ENCODE data around the gene B4GALT3. TPM values are rescaled to one million over a fixed set of nuclear protein-coding genes. Genes with fewer than 3 reads are reported as not detected.

The B4GALT3 gene
- total RNA-seq, 2 experiments from 2014 or later = 40.5 to 51.8 TPM

DNA sequence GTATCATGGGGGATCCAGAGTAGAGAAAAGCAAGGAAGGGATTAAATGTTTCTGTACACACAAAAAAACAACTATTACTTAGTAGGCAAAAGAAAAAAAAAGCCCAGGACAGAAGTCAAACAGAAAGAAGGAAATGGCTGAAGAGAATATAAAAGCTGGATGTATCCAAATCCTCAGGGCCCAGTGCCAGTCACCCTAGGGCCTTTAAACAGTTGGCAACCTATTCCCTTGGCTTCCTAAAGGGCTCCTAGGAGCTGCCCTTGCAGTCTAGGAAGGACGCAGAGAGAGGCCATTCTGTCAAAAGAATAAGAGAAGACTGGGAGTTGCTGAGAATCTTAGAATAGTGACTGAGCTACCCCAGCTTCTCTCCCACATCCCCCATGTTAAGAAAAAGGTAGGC, 5.0 kb downstream of the B4GALT3 start:
- ChIA-PET CTCF (interaction anchor here (0.7 to 0.9 kb wide), 3 partner anchors 8 to 31 kb away, joined by 3 to 7 read pairs (median 6); partner anchors contain the start of gene UFC1), POLR2A (no interaction called here)
- peaks cover 41% of the 10 kb centered on the region for H3K36me3 Mint-ChIP-seq (ENCODE audit: low read depth)
- no peak overlapping the region for H3K4me3 Mint-ChIP-seq
- H3K9me3 Mint-ChIP-seq (ENCODE audit: low read depth) = no peaks in the 10 kb centered on the region
- no peak for ATAC-seq
- peaks cover 34% of the 10 kb centered on the region for H3K4me1 Mint-ChIP-seq
- intact Hi-C loops (cut with DNase I, micrococcal nuclease) = no loop called here
- peak overlapping the region; percentile 51 for H3K27ac Mint-ChIP-seq
- no peaks in the 10 kb centered on the region for H3K27me3 Mint-ChIP-seq
- no peak for DNase-seq

DNA sequence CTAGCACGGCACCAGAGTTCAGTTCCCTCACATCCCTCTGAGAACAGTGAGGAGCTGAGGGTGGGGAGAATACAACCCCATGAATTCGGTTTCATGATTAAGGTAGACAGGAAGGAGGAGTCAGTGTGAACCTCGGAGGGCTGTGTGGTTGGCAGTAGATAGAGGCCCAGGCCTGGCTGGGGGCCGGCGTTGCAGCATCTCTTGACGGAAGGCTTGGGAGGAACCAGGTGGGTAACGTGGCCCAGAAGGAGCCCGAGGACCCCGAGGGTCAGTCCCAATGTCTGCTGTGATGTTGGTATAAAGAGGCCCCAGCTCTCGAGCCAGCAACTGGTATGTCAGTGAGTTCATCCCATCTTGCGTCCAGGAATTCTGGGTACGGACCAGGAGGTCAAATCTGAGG, 5.6 kb downstream of the B4GALT3 start:
- Mint-ChIP-seq H3K27ac (no peak overlapping the region), H3K4me3 (no peak overlapping the region), H3K4me1 (peaks cover 38% of the 10 kb centered on the region), H3K27me3 (no peaks in the 10 kb centered on the region), H3K9me3 (ENCODE audit: low read depth) (no peaks in the 10 kb centered on the region), H3K36me3 (ENCODE audit: low read depth) (peaks cover 41% of the 10 kb centered on the region)
- no peak for DNase-seq
- intact Hi-C loops (cut with DNase I, micrococcal nuclease) = no loop called here
- ChIA-PET POLR2A (interaction anchor here (0.6 kb wide), 1 partner anchor 12 kb away, joined by 3 read pairs; the partner anchor contains the start of gene USP21), CTCF (interaction anchor here (0.9 to 1.4 kb wide), 5 partner anchors 8 to 111 kb away, joined by 3 to 7 read pairs (median 3); partner anchors contain the start of gene TOMM40L)
- ATAC-seq = no peak

- H3K27ac Mint-ChIP-seq = no peak overlapping the region
- H3K27me3 Mint-ChIP-seq = no peaks in the 10 kb centered on the region
- no peak overlapping the region for H3K4me3 Mint-ChIP-seq
- ATAC-seq (no peak), DNase-seq (no peak)
- POLR2A ChIA-PET = no interaction called here
- intact Hi-C loops (cut with DNase I, micrococcal nuclease) = no loop called here
- CTCF ChIA-PET = interaction anchor here (0.6 to 1.5 kb wide), 8 partner anchors 9 to 110 kb away, joined by 3 to 8 read pairs (median 3); partner anchors contain the start of gene TOMM40L
- peaks cover 37% of the 10 kb centered on the region for H3K36me3 Mint-ChIP-seq (ENCODE audit: low read depth)
- peaks cover 34% of the 10 kb centered on the region for H3K4me1 Mint-ChIP-seq
- no peaks in the 10 kb centered on the region for H3K9me3 Mint-ChIP-seq (ENCODE audit: low read depth)
Observed at GRCh38 chr1:161171191-161171590, 6.1 kb downstream of the B4GALT3 start.

GRCh38 chr1:161168906-161169305, 8.4 kb downstream of the B4GALT3 start:
- POLR2A ChIA-PET = interaction anchor here (0.7 kb wide), 1 partner anchor 119 kb away, joined by 4 read pairs; no protein-coding TSS in a partner anchor
- peak overlapping the region; percentile 47 for H3K4me3 Mint-ChIP-seq

DNA sequence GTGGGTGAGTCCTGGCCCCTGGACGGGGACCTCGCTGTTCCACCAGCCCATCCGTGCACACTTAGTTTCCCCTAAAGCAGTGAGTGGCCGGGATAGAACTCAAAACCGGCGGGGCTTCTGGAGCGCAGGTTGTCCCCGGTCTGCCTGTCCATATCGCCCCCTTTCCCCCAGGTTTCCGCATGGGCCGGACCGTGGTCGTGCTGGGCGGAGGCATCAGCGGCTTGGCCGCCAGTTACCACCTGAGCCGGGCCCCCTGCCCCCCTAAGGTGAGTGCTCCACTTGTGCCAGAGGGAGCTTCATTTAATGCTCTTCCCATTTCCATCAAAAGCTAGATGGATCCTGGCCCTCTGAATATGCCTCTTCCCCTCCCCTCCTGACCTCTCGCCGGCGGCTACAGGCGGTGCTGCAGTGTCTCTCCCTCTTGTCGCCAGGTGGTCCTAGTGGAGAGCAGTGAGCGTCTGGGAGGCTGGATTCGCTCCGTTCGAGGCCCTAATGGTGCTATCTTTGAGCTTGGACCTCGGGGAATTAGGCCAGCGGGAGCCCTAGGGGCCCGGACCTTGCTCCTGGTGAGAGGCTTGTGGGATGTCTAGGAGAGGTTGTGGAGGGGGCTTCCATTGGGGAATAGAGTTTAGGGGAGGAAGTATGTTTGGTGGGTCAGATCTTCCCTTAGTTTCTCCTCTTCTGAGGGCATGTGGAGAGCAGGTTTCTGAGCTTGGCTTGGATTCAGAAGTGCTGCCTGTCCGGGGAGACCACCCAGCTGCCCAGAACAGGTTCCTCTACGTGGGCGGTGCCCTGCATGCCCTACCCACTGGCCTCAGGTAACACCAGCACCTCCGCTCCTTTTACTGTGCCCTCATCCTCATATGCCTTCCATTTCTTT, 10.4 kb downstream of the B4GALT3 start:
- Mint-ChIP-seq H3K4me3 (peak overlapping the region; percentile 87), H3K27ac (peak overlapping the region; percentile 90), H3K36me3 (ENCODE audit: low read depth) (peaks cover 32% of the 10 kb centered on the region), H3K9me3 (ENCODE audit: low read depth) (no peaks in the 10 kb centered on the region), H3K4me1 (peaks cover 36% of the 10 kb centered on the region), H3K27me3 (no peaks in the 10 kb centered on the region)
- DNase-seq (peak; percentile 40), ATAC-seq (no peak)
- ChIA-PET CTCF (interaction anchor here (0.6 to 3.9 kb wide), 32 partner anchors 9 to 366 kb away, joined by 3 to 30 read pairs (median 6); partner anchors contain the start of genes ADAMTS4, ARHGAP30, B4GALT3 and DEDD), POLR2A (interaction anchor here (0.6 to 3.4 kb wide), 11 partner anchors 10 to 222 kb away, joined by 3 to 15 read pairs (median 4); partner anchors contain the start of genes B4GALT3, DEDD, NDUFS2 and NIT1)
- intact Hi-C loops (cut with DNase I, micrococcal nuclease) = loop anchor here (1.0 to 5.0 kb wide), 6 partner anchors 10 to 60 kb away; partner anchors contain the start of genes B4GALT3 (in 2 of the 2), NDUFS2 (in 2 of the 2), DEDD (in 1 of the 2) and TOMM40L (in 1 of the 2)

More at GRCh38 chr1:161168906-161169305, 8.4 kb downstream of the B4GALT3 start:
- H3K36me3 Mint-ChIP-seq (ENCODE audit: low read depth) = peaks cover 33% of the 10 kb centered on the region
- H3K27ac Mint-ChIP-seq = no peak overlapping the region
- ATAC-seq = no peak
- no peaks in the 10 kb centered on the region for H3K27me3 Mint-ChIP-seq
- no peaks in the 10 kb centered on the region for H3K9me3 Mint-ChIP-seq (ENCODE audit: low read depth)
- H3K4me1 Mint-ChIP-seq = peaks cover 26% of the 10 kb centered on the region
- intact Hi-C loops (cut with DNase I, micrococcal nuclease) = loop anchor here in 1 of 2 experiments (5.0 kb wide), 1 partner anchor 58 kb away; the partner anchor contains the start of gene TOMM40L
- CTCF ChIA-PET = interaction anchor here (0.6 to 3.9 kb wide), 5 partner anchors 7 to 121 kb away, joined by 3 to 29 read pairs (median 3); partner anchors contain the start of gene B4GALT3
- no peak for DNase-seq

GRCh38 chr1:161165742-161166668, 11.3 kb downstream of the B4GALT3 start, which contains the start of gene PPOX:
Gene PPOX, plus strand, starts transcription at chr1:161166426. Its CDS starts 422 bp downstream, at chr1:161166848.
- Mint-ChIP-seq H3K27ac (peak within 1 kb of the TSS; percentile 90), H3K36me3 (ENCODE audit: low read depth) (peaks cover 35% of the 10 kb centered on the region), H3K4me1 (peaks cover 44% of the 10 kb centered on the region), H3K27me3 (no peaks in the 10 kb centered on the region), H3K9me3 (ENCODE audit: low read depth) (no peaks in the 10 kb centered on the region), H3K4me3 (peak within 1 kb of the TSS; percentile 87)
- POLR2A ChIA-PET = interaction anchor here (0.6 to 3.4 kb wide), 14 partner anchors 9 to 223 kb away, joined by 3 to 15 read pairs (median 4); partner anchors contain the start of genes B4GALT3, DEDD, NDUFS2 and NIT1
- intact Hi-C loops (cut with DNase I, micrococcal nuclease) = loop anchor here (1.0 to 5.0 kb wide), 6 partner anchors 11 to 61 kb away; partner anchors contain the start of genes B4GALT3 (in 2 of the 2), NDUFS2 (in 2 of the 2), DEDD (in 1 of the 2) and TOMM40L (in 1 of the 2)
- DNase-seq (peak; percentile 96), ATAC-seq (peak; percentile 97)
- CTCF ChIA-PET = interaction anchor here (0.5 to 3.9 kb wide), 42 partner anchors 8 to 407 kb away, joined by 3 to 30 read pairs (median 6); partner anchors contain the start of genes ADAMTS4, ARHGAP30, B4GALT3 and DEDD

- CTCF ChIA-PET = interaction anchor here (0.5 to 3.9 kb wide), 34 partner anchors 7 to 600 kb away, joined by 3 to 30 read pairs (median 7); partner anchors contain the start of genes B4GALT3, DEDD, NDUFS2 and NIT1
- Mint-ChIP-seq H3K9me3 (ENCODE audit: low read depth) (no peaks in the 10 kb centered on the region), H3K4me3 (peak overlapping the region; percentile 87), H3K27ac (peak overlapping the region; percentile 52), H3K27me3 (no peaks in the 10 kb centered on the region), H3K4me1 (peaks cover 53% of the 10 kb centered on the region), H3K36me3 (ENCODE audit: low read depth) (peaks cover 32% of the 10 kb centered on the region)
- POLR2A ChIA-PET = interaction anchor here (0.8 to 3.4 kb wide), 8 partner anchors 11 to 224 kb away, joined by 3 to 15 read pairs (median 4); partner anchors contain the start of genes DEDD, NDUFS2 and UFC1
- no peak for ATAC-seq
- no peak for DNase-seq
- intact Hi-C loops (cut with DNase I, micrococcal nuclease) = loop anchor here in 1 of 2 experiments (5.0 kb wide), 1 partner anchor 62 kb away; the partner anchor contains the start of gene TOMM40L
Observed at GRCh38 chr1:161164901-161165610, 12.3 kb downstream of the B4GALT3 start.

DNA sequence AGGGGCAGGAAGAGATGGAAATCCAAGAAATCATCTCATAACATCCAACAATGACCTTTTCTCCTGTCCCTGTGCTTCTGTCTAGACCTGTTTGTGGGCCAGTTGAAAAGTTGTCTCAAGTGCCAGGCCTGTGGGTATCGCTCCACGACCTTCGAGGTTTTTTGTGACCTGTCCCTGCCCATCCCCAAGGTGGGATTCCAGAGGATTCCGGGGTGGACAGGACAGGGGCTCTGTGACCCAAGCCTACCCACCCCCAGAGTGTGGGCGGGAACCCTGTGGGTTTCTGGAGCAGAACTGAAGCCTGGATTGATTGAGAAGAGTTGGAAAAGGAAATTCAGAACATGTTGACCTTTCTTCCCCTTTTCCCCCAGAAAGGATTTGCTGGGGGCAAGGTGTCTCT, 13.5 kb downstream of the B4GALT3 start:
- ChIA-PET POLR2A (interaction anchor here (0.6 kb wide), 1 partner anchor 42 kb away, joined by 3 read pairs; no protein-coding TSS in a partner anchor), CTCF (no interaction called here)
- DNase-seq = no peak
- Mint-ChIP-seq H3K4me3 (no peak overlapping the region), H3K4me1 (peaks cover 57% of the 10 kb centered on the region), H3K9me3 (ENCODE audit: low read depth) (no peaks in the 10 kb centered on the region), H3K27me3 (no peaks in the 10 kb centered on the region), H3K27ac (no peak overlapping the region), H3K36me3 (ENCODE audit: low read depth) (peaks cover 37% of the 10 kb centered on the region)
- no peak for ATAC-seq
- intact Hi-C loops (cut with DNase I, micrococcal nuclease) = no loop called here

DNA sequence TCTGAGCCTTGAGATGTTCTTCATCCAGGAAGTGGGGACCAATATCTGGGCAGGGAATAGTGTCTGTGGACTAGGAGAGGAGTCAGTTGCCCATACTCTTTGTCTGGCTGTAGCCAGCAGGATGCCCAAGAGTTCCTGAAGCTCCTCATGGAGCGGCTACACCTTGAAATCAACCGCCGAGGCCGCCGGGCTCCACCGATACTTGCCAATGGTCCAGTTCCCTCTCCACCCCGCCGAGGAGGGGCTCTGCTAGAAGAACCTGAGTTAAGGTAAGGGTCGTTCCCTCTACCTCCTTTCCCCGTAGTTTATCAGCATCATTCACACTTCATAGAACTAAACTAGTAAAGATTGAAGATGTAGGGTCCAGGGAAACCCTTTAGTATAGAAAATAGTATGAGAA, 14.5 kb downstream of the B4GALT3 start:
- DNase-seq (no peak), ATAC-seq (no peak)
- ChIA-PET POLR2A (no interaction called here), CTCF (interaction anchor here (0.6 to 1.8 kb wide), 4 partner anchors 14 to 40 kb away, joined by 3 to 5 read pairs (median 3); partner anchors contain the start of genes B4GALT3 and NDUFS2)
- peaks cover 40% of the 10 kb centered on the region for H3K36me3 Mint-ChIP-seq (ENCODE audit: low read depth)
- H3K4me3 Mint-ChIP-seq = no peak overlapping the region
- intact Hi-C loops (cut with DNase I, micrococcal nuclease) = no loop called here
- no peaks in the 10 kb centered on the region for H3K9me3 Mint-ChIP-seq (ENCODE audit: low read depth)
- no peak overlapping the region for H3K27ac Mint-ChIP-seq
- no peaks in the 10 kb centered on the region for H3K27me3 Mint-ChIP-seq
- H3K4me1 Mint-ChIP-seq = peaks cover 54% of the 10 kb centered on the region

Data from activated CD4-positive, alpha-beta T cell treated with anti-CD3 and anti-CD28 coated beads for 36 hours (primary cell).